Fibroblast of skin of right quadriceps (primary cell): ENCODE data around the gene LHX6.

Experiments
- DNase-seq: peaks from one replicate; pipeline ENCODE4 v3.0.0-alpha.2; 2013

Gene LHX6

DNA sequence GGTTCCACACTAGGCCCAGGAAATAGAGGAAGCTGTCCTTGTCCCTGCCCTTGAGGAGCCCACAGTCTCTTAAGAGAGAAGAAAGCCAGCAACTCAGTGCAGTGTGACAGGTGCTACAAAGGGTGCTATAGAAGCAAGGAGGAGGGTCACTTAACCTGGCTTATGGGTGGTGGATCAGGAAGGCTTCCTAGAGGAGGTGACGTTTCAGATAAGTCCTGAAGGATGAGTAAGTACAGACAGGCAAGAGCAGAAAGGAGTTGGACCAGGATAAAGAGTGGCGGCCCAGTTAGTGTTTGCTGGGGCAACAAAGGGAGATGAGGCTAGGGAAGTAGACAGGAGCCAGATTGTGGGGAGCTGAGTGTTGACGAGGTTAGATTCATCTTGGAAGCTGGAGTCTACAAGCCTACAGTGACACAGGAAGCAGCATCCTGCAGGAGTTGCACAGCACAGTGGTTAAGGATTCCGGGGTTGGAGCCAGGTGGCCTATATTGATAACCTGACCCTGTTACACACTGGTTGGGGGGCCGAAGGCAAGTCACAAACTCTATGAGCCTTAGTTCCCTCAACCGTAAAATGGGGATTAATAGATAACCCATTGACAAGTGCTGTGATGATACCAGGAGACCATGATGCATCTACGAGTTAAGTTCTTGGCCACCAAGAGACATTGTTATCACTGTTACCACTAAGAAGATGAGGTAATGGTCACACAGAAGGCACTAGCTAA lies 5.4 kb upstream of the LHX6 start:
- no peak for DNase-seq

DNA sequence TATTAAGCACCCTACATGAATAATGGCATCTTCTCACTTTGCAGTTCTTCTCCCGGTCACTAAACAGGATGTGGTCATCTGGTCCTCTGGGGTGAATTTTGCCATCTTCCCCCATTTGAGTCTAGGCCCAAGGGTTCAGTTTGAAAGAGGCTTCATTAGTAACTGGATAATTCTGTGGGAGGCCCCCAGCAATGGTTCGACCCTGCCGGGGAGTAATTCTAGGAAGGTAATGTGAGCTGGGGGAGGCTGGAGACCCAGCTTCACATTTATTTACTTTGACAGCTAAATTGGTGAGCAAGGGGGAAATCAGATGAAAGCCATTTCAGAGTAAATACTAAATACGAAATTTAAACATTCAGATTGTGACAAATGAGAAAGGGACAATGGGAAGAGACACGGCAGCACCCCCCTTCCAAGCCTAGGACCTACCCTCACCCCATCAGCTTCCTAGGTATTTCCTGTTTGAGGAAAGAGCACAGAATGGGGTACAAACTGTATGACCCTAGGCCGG lies 4.1 kb upstream of the LHX6 start:
- DNase-seq, result no peak

DNA sequence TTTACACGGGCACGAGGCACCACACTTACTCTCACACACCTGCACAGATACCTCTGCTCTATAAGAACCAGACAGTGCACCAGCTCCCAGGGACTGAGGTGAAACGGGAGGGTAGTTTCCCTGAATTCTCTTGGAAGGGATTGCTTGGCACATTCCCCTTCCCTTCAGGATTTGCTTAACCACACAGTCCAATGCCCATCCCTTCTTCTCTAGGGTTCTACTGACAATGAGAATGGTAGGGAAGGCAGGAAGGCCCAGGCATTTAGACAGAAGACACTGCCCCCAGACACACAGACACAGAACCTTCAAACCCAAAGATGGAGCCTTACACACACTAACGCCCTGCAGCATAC lies 704 bp upstream of the LHX6 start:
- no peak for DNase-seq

DNA sequence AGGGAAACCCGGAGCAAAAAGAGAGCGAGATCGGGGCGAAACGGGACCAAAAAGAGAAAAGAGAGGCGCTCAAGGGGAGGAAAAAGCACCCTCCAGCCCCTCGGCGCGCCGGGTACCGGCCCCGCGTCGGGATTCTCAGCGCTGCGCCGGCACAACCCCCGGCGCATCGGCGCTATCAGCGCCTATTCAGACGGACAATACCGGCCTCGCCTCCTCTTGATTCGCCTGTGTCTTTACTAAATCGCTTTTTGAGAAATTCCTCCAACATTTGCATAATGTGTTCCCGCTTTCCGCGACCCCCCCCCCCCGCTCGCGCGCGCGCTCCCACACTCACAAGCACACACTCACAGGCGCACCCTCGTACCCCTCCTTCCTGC lies 578 bp downstream of the LHX6 start:
- no peak for DNase-seq

DNA sequence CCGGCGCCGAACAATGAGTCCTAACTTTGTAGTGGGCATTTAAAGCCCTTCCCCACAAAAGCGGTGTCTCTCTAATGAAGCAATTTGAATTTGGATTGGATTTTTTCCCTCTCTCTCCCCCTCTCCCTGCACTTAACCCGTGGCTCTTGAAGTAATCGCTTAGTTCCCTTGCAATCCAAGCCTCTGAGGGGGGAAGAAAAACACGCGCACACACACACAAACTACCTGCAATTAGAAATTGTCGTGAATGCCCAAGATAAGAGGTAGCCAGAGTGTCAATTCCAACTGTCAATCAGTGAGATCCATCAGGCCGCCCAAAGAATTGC lies 1.2 kb downstream of the LHX6 start:
- DNase-seq, result no peak

DNA sequence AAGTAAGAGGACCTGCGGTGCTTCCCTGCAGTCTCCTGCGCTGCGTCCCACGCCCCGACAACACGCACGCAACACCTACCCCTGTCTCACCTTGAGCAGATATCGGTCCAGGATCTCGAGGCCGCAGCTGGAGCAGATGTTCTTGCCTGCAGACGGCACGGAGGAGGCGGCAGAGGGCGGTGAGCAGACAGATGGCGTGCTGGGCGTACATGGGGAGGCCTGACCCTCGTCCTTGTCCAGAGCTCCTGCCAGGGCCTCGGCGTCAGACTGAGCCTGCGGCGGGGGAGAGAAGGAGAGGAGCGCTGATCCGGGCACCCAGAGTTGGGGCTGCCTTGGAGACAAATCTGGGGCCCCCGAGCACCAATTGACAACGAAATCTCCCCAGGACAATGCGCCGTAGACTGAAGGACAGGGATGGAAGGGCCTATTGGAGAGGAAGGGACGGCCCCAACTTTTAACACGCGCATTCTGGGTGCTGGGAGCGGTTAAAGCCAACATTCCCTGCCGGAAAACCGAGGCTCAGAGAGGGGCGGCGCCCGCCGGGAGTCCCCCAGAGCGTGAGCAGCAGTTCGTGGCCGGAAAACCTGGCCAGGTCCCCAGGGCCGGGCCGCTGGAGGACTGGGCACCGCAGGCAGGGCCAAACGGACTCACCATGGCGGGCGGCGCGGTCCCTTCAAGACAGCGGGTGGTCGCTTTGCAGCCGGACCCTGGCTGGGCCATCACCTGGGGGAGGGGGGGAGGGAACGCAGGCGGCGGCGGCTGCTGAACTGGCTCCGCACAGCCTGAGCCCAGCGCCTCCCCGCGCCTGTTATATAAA lies 1.8 kb downstream of the LHX6 start:
- DNase-seq, result no peak

DNA sequence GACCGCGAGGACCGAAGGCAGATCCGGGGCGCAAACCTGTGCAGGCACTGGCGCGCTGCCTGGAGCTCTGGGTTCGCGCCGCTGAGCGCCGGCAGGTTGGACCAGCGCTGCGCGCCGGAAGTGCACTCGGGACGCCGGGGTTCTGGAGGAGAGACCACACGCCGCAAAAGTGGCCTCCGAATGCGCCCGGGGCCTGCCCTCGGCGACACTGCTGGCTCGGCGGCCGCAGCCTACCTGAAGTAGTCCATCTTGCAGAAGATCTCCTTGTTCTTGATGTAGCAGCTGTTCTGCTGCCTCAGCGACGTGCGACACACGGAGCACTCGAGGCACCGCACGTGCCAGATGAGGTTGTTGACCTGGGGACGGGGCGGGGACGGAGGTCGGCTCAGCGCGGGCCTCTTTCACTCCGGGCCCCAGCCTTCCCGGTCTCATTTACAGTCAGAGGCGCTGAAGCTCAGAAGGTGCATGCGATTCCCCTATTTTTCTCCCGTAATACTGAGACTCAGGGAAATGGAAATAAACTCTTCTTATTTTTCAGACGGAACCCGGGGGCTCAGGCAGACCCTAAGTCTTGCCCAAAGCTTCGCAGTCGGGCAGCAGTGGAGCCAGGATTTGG lies 2.5 kb downstream of the LHX6 start:
- DNase-seq, result no peak

DNA sequence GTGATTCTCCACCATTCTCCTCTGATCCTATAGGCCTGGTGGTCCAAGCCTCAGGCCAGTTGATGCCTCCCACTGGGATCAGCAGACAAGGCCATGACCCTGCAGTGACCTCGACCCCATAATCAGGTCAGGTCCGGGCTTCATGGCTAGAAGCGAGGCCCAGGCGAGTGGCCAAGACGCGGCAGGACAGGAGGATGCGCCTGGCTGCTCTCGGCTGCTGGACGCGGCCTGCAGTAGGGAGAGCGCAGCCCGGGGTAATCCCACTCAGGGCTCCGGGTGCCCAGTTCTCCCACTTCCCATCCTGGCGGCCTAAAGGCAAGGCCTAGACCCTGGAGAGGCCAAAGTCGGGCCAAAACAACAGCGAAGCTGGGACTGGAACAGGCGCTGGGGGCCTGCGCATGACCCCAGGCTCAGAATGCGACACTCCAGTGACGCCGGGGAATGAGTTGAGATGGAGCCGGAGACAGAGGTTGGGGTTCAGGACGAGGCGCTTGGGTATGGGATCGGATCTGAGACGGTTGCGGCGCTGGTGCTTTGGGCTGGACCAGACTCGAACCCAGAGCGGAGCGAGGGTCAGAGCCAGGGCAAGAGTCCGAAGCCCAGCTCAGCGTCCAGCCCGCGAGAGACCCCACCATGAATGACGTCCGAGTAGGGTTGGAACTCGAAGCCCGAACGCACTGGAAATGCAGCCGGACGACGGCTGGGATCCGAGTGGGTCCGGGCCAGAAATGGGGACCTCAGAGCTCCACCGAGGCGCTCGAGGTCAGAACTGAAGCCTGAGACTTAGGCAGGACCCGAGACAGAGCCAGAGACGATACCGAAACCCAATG lies 3.2 kb downstream of the LHX6 start:
- no peak for DNase-seq

DNA sequence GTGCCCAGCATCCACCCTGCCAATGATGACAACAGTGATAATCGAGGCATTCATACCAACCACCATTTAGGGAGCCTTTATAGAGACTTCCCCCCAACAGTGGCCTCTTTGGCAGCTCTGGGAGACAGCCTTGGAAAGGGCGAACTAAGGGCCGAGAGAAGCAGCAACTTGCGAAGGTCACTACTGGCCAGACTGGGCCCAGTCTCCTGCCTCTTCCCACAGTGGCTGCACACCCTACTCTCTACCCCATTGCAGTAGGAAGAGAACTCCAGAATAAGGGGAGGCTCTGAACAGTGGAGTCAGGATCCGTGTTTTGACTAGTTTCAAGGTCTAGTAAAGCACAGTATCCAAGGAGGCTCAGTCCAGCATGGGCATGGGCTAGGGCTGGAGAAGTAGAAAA lies 5.3 kb downstream of the LHX6 start:
- no peak for DNase-seq

DNA sequence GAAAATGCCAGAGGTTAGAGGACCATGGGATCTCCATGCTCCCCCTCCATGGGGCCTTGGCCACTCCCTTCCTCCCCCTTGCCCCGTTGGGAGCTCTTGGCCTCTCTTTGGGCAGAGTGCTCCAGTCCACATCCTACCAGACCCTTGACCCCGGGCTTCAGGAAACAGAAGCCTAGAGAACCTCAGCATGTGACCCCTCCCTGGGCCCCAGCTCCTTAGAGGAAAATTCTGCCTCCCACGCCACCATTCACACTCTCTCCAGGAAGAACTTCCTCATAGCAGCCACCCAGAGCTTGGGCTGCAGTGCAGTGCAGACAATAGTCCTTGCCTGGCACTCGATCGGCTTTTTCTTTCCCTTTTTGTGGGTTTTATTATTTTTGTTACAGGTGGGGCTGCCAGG lies 6.0 kb downstream of the LHX6 start:
- no peak for DNase-seq

DNA sequence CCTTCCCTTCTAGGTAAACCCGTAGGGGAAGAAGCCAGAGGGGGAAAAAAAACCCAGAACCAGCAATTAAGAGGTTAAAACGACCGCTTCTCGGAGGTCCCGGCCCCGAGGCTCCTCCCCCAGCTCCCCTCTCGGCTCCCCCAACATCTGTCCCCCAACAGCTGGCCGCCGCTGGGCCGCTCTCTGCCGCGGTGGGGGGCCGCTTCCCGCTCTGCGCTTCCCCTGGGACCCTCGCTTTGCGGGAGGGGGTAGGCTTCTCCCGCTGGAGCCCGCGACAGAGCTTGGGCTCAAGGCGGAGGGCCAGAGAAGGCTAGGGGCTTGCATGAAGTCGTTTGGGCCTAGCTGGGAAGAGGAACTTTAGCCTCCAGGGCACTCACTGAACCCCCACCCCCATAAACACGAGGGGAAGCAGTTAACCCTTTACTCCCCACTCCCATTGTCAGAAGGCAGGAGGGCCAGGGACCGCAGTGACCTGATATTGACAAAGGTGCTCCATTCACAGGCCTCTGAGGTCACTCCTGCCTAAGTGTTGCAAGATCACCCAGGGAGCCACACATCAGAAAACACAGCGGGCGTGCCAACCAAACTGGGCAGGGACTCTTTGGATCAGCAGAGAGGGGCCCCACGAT lies 7.5 kb downstream of the LHX6 start:
- DNase-seq, result no peak

DNA sequence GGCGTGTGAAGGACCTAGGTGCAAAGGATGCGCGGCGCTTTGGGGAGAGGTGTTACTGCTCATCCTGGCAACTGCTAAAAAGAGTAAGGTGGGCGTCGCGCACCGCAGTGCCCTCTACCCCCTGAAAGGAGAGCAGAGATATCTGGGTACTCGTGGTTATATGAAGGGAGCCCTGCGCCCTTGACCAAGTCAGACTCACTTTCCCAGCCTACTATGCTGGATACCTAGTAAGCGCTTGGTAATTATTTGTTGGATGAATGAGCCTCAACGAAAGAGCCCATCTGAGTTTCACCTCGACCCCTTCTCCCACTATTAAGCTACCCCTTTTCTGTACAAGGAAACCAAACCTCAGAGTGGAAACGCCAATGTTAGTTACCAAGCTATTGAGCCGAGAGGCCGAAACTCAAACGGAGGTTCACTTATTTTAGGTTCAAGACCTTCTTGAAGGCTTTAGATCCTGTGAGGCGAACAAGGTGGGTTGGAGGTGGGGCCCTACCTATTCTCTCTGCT lies 8.0 kb downstream of the LHX6 start:
- DNase-seq, result no peak

DNA sequence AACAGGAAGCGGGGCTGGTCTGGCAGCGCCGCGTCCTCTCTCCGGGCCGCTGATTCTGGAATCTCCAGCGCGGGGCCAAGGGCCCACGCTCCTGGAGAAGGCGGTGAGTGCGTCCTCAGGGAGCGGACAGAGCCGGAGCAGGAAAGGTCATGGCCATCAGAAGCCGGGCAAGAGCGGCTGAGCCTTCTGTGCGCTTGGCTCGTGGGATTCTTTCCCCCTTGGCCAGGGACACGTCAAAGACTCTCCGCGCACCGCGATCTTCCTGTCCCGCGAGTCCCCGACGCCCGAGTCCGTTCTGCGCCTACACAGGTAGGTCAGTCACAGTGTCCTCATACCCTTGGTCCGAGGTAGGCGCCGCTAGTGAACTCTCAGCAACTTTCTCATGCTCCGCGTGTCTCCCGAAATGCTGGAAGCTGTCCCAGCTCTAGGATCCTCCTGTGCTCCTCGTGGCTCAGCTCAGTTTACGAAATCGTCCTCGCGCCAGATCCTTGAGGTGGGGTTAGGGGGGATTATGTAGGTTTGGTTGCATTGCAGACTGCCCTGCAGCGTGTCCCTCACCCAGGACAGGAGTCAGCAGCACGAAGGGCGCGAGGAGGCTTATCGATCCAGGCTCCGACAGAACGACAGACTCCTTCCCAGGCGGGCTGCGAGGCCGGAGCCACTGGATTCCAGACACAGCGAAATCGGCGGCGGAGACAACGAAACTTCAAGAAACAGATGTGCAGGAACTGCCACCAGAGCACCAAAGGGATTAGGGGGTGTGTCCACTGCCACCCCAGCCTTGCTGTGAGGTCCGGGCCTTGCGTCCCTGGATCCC lies 8.7 kb downstream of the LHX6 start:
- DNase-seq, result peak; percentile 20

DNA sequence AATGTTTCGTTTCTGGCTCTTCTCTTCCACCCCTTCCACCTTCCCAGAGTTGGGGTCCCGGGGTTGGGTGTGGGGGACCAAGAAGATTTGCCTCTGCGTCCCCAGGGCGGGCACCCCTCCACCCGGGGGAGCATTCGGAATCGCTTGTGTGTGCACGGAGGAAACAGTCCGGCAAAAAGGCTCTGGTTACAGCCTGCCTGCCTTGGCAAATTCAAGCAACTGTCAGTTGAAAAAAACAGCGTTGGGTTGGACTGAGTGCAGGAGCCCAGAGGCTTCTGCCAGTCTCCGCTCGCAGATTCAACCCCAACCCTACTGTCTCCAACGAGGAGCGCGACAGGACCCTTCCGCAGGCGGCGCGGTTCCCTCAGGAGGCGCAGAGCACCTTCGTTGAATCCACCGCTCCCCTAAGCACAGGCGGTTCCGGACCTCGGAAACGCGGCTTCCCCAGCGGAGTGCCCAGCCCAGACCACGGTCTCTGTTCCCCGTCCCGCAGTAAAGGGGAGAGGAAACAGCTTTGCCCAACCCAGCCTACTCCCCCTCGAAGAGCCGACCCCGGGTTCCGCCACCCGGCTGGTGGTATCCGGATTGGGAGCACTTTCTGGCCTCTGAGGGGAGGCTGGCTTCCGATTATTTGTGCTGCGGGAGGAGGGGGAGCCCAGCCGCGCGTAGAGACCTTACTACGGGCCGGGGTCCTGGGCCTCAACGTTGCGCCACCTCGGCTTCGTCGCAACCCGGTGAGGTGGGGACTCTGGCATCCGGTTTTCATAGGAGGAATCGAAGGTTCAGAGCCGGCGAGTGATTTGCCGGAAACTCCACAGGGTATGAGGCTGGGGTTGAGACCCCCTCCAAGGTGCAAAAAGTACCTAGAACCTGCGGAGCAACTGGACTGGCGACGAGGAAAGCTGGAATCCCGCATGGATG lies 9.6 kb downstream of the LHX6 start:
- DNase-seq, result no peak

DNA sequence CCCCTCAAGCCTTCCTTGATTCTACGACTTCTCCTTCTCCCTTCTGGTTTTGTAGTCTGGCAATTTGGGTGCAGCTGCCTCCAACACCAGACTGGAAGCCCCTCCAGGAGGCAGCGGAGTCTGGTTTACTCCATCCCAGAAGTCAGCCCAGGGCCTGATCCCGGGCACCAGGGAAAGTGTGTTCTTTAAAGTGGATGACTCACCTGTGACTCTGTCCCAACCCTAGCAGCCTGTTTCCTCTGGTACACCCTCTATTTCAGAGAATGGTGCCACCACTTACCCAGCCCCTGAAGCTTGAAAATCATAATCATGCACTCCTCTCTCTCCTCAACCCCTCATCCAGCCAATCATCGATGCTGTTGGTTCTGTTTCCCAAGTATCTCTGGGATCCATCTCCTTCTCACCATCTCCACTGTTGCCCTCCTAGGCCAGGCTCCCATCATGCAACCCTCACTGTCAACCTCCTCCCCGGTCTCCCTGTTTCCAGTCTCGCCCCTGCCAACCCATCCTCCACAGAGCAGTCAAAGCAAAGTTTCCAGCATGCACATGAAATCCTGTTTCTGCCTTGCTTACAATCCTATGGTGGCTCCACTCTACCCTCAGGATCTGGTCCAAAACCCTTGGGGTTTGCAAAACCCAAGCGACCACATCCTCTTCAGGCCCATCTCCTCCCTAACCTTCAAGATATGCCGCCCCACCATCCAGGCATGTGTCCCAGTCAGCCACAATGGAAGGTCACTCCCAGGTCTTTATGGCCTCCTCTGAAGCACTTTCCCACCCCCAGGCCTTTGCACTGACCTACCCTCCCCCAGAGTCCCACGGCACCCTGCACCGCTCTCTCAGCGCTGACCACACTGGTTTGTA lies 10.5 kb downstream of the LHX6 start:
- no peak for DNase-seq

DNA sequence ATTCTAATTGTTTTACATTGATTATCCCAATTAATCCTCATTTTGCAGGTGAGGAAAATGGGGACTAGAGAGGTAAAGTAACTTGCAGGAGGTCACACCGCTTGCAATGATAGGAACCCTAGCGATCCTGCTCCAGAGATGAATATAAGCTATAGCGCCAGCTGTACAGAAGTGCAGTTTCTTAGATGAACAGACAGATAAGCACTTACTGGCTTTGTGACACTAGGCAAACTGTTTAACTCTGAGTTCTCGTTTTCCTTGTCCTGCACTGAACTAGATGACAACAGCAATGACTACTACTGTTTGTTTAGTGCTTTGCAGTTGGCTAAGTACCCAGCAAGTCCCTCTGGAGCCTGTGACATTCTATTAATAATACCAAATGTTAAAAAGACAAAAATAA lies 11.1 kb downstream of the LHX6 start:
- DNase-seq, result no peak

DNA sequence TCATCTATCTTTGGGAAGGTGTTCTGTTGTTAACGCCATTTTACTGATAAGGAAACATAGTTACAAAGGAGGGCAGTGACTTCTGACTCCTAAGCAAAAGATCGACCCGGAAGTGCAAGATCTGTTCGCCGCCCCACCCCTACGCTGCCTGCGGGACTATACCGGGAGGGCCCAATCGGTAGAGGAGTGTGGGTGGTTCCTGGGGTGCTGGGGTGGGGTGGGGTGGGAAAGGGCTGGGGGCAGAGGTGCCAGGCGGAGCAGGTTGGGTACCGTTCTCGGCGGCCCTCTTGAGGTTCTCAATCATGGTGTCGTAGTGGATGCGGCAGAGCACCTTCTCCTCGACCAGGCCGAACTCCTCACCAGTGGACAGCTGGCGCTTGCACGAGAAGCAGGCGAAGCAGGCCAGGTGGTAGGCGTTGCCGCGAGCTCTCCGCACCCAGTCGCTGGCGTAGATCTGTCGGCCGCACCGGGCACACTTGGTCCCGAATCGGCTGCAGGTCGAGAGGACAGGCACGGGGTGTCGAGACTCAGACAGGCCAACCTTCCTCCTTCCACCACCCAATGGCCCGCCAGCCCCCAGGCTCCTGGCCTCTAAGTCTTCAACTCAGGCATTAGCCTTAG lies 11.8 kb downstream of the LHX6 start:
- DNase-seq, result no peak

DNA sequence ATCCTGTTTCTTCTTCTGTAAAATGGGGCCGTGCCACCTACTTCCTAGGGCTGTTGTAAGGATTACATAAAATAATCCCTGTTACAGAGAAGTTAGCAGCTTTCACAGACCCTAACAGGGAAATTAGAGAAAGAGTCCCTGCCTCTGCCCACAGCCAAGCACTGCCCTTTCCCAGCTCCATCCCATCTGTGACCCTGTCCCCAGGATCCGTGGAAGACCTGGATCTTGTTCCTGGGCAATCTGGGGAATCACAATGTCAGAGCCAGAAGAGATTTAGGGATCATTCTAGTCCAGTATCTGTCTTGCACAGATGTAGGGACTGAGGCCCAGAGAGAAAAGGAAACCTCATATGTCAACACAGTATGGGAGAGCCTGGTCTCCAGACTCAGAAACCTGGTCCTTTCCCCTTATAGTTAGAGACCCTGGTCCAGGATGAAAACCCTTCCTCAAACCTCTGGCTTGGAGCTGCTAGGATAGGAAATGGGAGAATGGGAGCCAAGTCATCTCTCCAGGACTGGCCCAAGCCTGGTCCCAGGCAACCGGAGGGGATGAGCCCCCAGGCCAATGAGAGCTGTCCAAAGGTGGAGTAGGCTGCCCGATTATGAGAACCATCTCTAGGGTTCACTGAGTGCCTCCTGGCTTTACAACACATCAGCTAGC lies 12.5 kb downstream of the LHX6 start:
- no peak for DNase-seq

DNA sequence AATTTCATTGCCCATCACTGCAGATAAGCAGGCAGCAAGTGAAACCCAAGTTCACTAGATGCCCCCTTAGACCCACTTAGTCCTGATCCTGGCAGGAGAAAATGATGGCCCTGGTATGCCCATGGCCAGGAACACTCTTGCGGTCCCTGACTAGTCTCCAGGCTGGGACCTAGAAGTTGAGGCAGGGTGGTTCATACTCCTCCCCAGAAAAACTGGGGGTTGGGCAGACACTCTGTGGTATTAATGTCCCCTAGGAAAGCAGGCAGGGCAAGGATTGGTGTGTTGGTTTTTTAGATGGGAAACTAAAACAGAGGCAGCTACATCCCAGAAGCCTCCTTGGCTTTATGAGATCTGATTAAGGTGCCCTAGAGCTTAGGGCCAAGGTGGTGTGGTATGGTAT lies 13.1 kb downstream of the LHX6 start:
- no peak for DNase-seq
